HG02678 (cell line): ENCODE results near the gene APOF.
"Not testable (repeated sequence)": the region's sequence is repeated elsewhere in the genome, so short reads cannot be mapped to it uniquely, and the experiment has no call there.

ENCODE experiments used
- ATAC-seq: cut with Tn5 transposase; IDR thresholded peaks from one replicate; pipeline ENCODE4 v1.9.1; 2021; ENCODE audit warnings: mild to moderate bottlenecking, moderate library complexity; ENCODE audit not compliant: unreplicated experiment

APOF gene

DNA sequence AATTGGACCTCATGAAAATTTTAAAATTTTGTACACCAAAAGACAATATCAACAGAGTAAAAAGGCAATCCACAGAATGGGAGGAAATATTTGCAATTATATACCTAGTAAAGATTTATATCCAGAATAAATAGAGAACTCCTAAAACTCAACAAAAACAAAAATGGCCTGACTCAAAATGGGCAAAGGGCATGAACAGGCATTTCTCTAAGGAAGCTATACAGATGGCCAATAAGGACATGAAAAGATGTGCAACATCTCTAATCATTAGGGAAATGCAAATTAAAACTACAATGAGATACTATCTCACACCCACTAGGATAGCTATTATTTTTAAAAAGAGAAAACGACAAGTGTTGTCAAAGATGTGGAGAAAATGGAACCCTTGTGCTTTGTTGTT lies 10.9 kb upstream of the APOF start:
- ATAC-seq, result no peak

DNA sequence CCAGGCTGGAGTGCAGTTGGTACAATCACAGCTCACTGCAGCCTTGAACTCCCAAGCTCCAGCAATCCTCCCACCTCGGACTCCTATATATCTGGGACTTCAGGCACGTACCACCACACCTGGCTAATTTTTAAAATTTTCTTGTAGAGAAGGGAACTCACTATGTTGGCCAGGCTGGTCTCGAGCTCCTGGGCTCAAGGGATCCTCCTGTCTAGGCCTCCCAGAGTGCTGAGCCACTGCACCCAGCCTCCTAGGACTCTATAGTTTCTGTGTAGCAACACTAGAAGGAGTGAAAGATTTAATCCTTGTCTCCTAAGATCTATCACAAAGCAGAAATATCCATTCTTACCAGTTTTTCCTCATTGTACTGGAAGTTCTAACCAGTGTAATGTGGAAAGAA lies 4.3 kb upstream of the APOF start:
- ATAC-seq, result no peak

DNA sequence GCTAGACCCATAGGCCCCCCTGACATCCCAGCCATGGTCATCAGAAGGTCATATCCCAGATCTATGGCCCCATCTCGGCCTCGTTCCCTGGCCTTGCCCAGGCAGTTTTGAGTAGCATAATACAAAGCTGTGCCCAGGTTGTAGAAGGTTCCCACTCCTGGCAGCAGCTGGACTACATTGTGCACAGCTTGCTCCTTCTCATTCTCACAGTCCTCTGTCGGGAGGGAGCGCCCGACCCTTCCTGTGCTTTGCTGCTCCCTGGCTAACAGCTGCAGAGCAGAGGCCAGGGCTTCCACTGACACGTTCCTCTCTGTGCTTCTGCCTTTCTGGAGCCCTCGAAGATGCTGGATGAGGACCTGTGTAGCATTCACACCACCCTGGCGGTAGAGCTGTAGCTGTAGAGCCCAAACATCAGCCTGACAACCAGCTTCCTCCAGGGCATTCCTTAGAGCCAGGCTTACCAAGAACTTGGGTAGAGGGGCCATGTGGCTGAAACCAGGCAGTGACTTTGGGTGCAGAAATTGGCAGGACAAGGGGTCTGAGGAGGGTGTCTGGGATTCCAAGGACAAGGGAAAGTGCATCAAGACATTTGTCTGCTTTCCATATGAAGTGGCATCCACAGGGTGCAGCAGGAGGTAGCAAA lies 1.0 kb downstream of the APOF start:
- ATAC-seq, result no peak

DNA sequence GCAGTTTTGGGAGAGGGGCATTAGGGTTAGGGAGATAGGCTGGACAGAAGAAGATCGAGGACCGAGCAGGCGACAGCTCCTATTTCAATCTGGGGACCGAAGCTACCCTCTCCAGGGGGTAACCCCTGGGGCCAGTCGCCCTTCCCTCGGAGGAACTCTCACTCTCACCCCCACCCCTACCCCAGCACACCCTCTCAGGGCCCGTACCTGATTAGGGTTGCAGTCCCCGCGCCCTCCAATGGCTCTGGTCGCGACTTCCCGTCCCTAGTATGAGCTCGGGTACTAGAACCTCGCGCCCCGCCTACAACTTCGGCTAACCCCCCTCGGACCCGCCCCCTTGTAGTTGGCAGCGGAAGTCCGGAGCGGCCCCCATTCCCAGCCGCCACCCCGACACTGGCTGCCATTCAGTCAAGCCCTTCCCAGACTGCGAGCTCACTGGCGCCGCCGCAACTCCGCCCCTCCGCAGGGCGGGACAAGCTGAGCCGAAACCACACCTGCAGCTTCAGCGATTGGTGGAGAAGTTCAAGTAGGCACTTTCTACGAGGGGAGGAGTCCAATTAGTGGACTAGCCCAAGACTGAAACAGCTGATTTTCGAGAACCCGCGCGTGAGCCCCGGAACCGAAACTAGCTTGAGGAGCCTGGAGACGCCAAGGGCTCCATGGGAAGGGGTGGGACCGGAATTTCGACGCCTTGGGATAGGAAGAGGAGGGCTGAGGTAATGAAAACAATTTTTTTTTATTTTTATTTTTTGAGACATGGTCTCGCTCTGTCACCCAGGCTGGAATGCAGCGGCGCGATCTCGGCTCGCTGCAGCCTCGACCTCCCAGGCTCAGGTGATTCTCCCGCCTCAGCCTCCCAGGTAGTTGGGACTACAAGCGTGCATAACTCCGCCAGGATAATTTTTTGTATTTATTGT lies 2.5 kb downstream of the APOF start, which contains the start of gene STAT2:
TSS of gene STAT2 (minus strand) at position 257 of the 917 bp plus-strand sequence. CDS start 3,536 bp downstream, outside the sequence.
- peak; percentile 96 for ATAC-seq

DNA sequence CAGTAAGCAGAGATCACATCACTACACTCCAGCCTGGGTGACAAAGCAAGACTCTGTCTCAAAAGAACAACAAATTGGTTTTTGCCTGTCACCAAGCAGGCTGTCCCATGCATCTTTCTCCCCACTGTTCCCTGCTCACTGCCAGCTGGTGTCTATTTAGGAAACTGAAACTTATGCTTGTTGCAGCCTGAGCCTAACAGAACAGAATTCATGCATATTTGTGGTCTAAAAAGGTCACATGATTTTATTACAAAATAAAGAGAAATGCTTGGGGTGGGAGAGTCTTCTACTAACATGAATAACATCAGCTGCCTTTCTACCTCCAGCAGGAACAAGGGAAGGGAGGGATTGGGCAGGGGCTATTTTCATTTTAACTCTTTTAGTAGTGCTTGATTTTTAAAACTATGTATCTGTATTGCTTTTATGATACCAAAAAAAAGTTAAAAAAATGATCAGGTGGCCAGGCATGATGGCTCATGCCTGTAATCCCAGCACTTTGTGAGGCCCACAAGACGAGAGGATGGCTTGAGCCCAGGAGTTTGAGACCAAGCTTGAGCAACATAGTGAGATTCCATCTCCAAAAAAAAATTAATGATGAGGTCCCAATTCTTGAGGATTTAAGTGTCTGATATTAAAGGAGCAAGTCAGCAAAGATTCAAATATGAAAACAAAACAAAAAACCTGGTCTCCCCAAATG lies 3.7 kb downstream of the APOF start:
- no peak for ATAC-seq

DNA sequence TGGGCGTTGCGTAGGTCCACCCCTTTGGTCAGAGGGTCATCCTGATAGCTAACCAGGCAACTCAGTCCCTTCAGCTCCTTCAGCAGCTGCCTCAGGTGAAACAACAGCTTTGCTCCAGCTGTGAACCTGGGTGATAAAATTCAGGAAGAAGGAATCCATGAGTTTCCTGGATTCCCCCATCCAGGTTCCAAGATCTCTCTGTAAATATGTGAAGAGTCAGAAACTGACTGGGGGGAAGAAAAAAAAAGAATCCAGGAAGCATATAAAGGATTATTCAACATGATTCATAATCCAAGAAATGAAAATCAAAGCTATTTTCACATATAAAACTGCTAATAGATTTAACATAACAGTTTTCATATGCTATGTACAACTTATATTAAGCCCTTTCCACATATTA lies 11.3 kb downstream of the APOF start:
- no peak for ATAC-seq

DNA sequence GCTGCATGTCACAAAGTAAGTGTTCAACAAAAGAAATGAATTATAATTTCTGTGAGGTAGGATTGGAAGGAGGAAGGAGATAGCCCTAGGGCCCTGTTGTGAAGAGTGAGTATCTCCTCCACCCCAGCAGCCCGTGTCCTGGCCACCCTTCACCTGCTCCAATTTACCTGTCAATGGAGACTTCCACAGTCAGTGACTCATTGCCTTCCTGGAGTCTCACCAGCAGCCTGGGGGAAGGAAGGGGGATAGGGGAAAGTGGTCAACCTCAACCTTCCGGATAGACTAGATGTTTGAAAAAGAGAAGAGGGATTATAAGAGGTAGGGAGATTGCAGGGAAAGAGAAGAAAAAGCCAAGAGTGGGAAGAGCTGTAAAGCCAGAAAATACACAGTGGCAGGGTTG lies 12.0 kb downstream of the APOF start:
- ATAC-seq, result no peak

DNA sequence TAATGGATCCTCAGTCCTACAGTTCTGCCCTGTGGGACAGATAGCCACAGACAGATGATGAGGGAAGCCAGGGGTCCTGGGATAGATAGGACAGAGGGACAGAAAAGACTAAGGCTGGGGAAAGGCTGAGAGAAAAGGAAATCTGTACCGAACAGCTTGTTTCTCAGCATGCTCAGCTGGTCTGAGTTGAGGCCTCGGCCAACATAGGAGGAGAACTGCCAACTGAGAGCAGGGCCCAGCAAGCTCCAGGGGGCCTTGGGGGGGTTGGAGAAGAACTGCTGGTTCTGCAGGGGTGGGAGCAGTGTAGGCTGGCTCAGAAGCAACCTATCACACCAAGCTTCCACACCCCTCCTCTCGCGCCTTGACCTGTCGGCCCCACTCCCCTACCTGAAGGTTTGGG lies 13.9 kb downstream of the APOF start:
- ATAC-seq, result no peak

DNA sequence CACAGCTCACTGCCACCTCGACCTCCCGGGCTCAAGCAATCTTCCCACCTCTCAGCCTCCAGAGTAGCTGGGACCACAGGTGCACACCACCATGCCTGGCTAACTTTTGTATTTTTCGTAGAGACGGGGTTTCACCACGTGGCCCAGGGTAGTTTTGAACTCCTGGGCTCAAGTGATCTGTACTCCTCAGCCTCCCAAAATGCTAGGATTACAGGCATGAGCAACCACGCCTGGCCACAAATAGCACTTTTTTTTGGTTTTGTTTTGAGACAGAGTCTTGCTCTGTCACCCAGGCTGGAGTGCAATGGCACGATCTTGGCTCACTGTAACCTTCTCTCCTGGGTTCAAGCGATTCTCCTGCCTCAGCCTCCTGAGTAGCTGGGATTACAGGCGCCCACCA lies 15.4 kb downstream of the APOF start:
- not testable (repeated sequence) for ATAC-seq

DNA sequence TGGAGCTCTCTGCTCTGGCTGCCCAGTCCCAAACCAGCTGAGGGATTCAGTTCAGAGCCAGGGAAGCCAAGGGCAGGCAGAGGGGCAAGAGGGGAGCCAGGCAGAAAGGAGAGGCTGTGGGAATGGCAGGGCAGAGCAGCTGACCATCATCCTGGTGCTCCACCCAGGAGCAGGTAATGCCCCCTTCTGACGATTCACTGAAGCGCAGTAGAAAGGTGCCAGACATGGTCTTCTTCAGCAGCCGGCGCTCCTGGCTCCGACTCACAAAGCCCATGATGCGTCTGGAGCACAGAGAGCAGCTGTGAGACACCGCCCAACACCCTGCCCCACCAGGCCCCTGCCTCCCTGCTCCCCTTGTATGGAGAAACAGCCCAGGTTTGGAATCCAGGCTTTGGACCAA lies 16.0 kb downstream of the APOF start:
- ATAC-seq, result no peak

DNA sequence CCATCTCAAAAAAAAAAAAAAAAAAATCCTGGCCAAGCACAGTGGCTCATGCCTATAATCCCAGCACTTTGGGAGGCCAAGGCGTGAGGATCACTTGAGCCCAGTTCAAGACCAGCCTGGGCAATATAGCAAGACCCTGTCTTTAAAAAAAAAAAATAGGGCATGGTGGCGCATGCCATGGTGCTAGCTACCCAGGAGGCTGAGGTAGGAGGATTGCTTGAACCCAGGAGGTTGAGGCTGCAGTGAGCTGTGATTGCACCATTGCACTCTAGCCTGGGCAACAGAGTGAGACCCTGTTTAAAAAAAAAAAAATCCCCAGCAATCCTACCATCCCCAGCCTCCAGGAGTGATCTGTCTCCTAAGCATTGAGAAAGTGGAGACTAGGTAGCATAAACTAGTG lies 20.4 kb downstream of the APOF start:
- ATAC-seq, result not testable (repeated sequence)

DNA sequence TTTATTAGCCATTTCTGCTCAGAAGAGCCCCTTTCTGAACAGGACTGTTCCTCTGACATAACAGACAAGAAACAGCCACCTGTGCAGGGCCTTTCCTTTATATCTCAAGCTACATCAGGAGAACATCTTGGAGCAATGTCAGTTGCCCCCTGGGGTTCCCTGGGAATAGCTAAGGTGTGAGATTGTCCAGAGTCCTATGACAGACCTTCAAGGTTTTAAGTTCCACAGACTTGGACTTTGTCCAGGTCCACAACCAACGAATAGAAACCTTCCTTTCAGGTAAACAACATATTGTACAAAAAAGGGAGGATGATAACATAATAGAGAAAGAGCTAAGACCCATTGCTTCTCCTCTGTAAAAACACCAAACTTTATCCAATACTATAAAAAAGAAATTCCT lies 21.0 kb downstream of the APOF start:
- no peak for ATAC-seq

DNA sequence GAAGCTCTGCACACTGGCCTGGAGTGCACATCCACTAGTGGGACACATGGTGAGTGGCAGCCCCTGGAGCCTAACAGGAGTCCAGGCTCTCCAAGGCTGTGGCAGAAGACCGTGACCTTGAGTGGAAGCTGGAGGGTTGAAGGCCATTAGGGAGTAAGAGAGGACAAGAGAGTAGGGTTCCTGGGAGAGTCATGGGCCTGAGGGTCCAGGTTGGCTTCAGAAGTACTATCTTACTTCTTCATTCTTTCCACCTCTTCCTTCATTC lies 23.6 kb downstream of the APOF start:
- no peak for ATAC-seq

DNA sequence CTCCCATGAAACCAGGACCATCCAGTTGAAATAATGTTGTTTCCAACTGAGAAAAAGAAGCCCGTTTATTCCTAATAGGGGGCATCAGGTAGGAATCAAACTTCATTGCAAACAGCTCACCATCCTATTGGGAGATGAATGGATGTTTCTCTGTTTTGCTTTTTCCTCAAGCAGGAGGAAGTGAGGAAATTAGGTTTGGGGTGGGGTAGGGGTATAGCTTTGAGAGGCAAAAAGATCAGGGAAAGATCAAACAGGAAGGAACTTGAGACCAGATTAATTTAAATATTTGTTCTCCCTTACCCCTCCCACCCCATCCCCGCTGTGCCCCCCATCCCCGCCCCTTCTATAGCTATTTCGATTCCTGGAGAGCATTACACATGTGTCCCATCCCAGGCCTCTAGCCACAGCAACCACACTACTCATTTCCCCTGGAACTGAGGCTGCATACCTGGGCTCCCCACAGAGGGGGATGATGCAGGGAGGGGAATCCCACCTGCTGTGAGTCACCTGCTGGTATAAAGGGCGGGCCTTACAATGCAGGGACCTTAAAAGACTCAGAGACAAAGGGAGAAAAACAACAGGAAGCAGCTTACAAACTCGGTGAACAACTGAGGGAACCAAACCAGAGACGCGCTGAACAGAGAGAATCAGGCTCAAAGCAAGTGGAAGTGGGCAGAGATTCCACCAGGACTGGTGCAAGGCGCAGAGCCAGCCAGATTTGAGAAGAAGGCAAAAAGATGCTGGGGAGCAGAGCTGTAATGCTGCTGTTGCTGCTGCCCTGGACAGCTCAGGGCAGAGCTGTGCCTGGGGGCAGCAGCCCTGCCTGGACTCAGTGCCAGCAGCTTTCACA lies 24.1 kb downstream of the APOF start, which contains the start of gene IL23A:
TSS of gene IL23A (plus strand) at position 577 of the 850 bp plus-strand sequence. CDS start at position 738, 161 bp downstream.
- ATAC-seq, result no peak

DNA sequence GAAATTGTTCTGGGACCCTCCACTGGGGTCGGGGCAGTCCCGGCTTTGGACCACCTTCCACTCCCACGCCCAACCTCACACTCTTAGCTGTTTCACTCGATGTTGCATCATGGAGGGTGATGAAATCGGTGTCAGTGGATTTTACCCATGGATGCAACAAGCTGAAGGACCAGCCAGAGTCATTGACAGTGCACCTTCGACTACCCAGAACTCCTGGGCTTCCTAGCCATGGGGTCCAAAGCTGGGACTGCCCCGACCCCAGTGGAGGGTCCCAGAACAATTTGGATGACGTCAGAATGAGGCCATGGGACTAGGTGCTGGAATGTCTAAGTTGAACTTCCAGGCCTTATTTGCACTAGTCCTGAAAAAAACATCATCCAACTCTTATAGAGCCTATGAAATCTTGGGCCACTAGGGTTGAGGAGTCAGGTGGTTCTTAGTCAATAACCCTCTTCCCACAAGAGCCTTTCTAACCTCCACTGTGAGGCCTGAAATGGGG lies 24.9 kb downstream of the APOF start:
- ATAC-seq, result no peak

DNA sequence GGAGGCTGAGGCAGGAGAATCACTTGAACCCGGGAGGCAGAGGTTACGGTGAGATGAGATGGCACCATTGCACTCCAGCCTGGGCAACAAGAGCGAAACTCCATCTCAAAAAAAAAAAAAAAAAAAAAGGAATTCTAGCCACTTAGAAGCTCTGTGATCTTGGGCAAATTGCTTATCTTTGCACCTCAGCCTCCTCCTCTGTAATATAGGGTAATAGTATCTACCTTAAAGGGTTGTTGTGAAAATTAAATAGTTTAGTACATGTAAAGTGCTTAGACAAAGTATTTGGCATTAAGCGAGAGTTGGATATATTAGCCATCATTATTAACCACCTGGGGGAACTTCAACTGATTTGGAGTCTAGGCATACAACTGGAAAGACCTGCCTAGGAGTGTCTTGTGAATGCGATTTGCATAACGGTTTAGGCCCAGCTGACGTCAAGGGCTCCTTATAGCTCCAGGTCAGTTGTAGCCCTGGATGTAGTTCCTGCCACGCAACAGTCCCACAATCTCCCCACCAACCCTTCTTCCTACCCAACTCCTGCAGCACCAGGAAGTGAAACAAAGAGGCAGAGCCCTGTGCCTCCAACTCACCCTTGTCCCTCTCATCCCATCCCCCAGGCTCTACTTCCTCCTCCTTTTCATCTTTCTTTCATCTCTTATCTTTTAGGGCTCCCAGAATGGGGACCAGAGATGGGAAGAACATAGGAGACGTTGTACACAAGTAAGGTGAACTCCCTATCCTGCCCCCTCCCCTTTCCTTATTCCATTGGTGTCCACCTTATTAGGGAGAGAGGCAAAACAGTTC lies 26.1 kb downstream of the APOF start:
- ATAC-seq, result no peak

DNA sequence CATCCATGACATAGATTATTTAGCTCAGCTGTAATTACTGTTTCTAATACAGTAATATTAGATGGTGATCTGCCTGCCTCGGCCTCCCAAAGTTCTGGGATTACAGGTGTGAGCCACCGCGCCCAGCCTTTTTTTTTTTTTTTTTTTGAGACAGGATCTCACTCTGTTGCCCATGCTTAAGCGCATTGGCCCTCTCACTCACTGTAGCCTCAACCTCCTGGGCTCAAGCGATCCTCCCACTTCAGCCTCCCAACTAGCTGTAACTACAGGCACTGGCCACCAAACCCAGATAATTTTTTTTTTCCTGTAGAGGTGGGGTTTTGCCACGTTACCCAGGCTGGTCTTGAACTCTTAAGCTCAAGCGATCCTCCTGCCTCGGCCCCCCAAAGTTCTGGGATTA lies 27.1 kb downstream of the APOF start:
- ATAC-seq, result not testable (repeated sequence)

DNA sequence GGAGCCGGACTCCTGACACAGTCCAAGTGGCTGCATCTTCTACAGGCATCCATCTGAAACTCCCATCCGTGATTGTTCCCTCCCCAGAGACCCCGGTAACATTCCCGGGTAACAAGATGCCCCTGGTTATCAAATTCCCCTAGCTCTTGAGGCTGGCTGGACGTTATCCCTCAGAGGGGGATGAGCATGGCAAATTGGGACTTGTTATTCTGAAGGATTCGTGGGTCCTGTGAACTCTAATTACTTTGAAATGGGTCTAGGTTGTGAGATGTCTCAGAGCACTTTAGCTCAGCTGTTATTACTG lies 28.2 kb downstream of the APOF start:
- ATAC-seq, result no peak

DNA sequence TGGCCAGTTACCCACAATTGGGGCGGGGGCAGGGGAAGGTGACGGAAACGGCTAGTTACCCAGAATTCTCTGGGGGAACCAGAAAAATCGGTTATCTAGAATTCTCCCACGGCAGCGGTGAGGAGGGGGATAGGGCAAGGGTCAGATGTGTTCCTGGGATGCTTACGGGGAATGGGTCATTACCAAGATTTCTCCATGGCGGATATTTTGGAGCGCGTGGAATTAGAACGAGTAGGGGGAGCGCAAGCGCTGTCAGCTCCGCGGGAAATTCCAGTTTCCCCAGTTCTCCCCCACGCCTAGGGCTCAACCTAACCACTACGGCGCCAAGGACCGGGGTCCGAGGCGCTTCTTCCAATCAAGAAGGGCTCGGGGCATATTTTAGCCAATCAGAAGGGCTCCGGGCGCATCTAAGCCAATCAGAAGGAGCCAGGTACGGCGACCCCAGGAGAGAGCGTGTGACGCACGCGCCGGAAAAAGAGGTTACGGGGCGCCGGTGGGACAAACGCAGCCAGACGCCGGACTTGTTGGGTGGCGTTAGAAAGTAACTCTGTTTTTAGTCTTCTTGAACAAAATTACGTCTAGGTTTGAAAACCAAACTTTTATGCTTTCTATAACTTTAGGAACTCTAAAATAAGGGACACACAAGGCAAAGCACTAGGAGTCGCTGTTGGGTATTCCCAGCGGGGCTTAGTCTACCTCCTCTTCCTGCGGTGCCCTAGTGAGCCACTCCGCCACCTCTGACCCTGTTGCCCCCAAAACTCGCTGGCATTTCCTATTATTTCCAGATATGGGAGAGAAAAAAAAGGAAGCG lies 28.8 kb downstream of the APOF start, which contains the start of gene PAN2:
TSS of gene PAN2 (minus strand) at position 322 of the 811 bp plus-strand sequence. CDS start 906 bp downstream, outside the sequence.
- ATAC-seq, result peak; percentile 93
